BJ (cell line): ENCODE measurements around the gene NR3C1. TPM values are rescaled to one million over a fixed set of nuclear protein-coding genes. Genes with fewer than 3 reads are reported as not detected.

Experiments
- CTCF ChIA-PET: fragments of 350-600 bp; formaldehyde crosslinking; extraction: SDS; loops from one replicate; lab custom pipeline; 2021; ENCODE audit warnings: antibody characterized with exemption, inconsistent platforms; lab: Yijun Ruan, JAX
- POLR2A ChIA-PET: fragments of 300-600 bp; sonication (Branson Sonifier 250); formaldehyde crosslinking; extraction: SDS; loops from one replicate; lab custom pipeline; 2021; ENCODE audit warnings: antibody characterized with exemption; lab: Charles Lee
- DNase-seq: peaks from one replicate; pipeline ENCODE4 v3.0.0-alpha.2; 2011; ENCODE audit warnings: low read depth
- H3K27me3 ChIP-seq: 2 replicates; pipeline ENCODE4 v1.6.0; 2011; ENCODE audit warnings: low read length; ENCODE audit not compliant: control insufficient read depth, insufficient read depth
- H3K36me3 ChIP-seq: 2 replicates; pipeline ENCODE4 v1.5.1; 2011; ENCODE audit warnings: low read length; ENCODE audit not compliant: control insufficient read depth, insufficient read depth
- H3K4me3 ChIP-seq: 2 replicates; pipeline ENCODE4 v1.5.1; 2011; ENCODE audit warnings: low read depth, mild to moderate bottlenecking, control low read depth, low read length
- CTCF ChIP-seq: IDR thresholded peaks from 2 replicates; pipeline ENCODE4 v1.5.1; 2011; ENCODE audit warnings: low read depth, mild to moderate bottlenecking, control low read depth, inconsistent platforms, low read length, moderate library complexity; ENCODE audit not compliant: insufficient read depth
- polyA plus RNA-seq: library from polyadenylated mRNA; depleted of rRNA; stranded (reverse); fragments of >200 nt; gene quantifications from 2 replicates; pipeline ENCODE4 v1.2.3, GENCODE V29; 2011

The NR3C1 gene
- polyA plus RNA-seq, 1 experiment = 22.4 TPM

DNA sequence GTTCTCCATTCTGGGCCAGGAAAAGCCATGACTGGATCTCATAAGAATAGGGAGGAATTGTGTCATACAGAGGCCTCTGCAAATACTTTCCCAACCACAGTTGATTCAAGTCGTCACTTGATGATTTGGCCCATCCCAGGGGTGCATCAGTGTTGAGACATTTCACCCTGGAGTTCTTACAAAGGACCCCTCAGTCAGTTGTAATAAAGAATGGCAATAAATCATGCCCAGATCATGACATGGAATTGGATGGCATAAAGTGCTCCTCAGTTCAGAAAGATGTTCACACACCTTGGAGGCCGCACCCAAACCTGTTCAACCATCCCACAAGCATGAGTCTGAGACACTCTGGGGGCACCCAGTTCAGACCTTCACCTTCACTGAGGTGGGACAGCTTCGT lies 168.1 kb downstream of the NR3C1 start:
- ChIA-PET POLR2A (no interaction called here), CTCF (interaction anchor here (0.7 kb wide), 1 partner anchor 31 kb away, joined by 3 read pairs; no protein-coding TSS in a partner anchor)
- Histone ChIP-seq H3K27me3 (no peaks in the 10 kb centered on the region), H3K4me3 (no peak overlapping the region), H3K36me3 (no peaks in the 10 kb centered on the region)
- peak; percentile 54 for DNase-seq
- no peak for TF ChIP-seq CTCF

DNA sequence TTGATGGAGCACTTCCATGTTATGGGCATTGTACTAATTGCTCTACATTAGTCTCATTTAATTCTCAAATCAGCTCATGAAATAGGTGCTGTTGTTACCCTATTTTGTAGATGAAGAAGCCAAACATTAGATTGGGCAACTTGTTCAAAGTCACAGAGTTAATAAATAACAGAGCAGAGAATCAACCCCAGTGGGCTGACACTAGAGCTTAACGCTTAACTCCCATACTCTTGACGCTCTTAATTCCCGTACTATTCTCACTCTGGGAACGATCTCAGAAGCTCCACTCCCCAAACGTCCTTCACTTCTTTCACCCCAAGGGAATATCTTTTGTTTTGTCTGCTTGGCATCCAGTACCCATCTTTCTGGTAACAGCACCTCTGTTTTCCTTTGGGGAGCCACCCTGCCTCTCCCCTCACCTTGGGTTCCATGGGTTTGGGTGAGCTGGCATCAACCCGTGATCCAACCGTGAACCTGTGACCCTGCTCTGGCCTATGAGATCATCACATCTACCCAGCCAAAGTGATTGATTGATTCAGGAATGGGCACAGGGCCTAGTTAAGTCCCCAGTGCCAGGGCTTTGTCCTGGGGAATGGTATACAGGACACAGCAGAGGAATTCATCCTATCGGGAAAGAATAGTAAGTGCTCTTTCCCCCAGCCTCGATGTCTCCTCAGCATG lies 169.2 kb downstream of the NR3C1 start:
- no peaks in the 10 kb centered on the region for H3K36me3 ChIP-seq
- POLR2A ChIA-PET = no interaction called here
- no peaks in the 10 kb centered on the region for H3K27me3 ChIP-seq
- no peak overlapping the region for H3K4me3 ChIP-seq
- DNase-seq = no peak
- CTCF ChIA-PET = no interaction called here
- TF ChIP-seq CTCF = no peak

DNA sequence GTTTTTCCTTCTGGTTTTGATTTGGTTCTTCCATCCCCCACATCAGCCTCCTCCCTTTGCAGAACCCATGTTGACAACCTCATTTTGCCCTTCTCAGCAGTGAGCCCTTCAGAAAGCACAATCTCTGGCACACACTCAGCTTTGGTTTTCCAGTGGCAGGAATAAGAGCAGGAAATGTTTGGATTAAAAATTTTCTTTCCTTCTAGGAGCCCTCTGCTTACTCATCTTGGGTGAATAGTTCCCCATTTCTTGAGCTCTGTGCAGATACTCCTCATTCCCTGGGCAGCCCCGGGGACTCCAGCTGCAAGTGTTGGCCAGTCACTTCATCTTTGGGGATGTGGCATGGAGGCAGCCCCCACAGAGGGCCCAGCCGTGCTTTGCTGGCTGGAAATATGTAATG lies 170.5 kb downstream of the NR3C1 start:
- H3K27me3 ChIP-seq = no peaks in the 10 kb centered on the region
- CTCF ChIA-PET = interaction anchor here (1.4 kb wide), 1 partner anchor 11 kb away, joined by 5 read pairs; no protein-coding TSS in a partner anchor
- TF ChIP-seq CTCF = no peak
- no peak overlapping the region for H3K4me3 ChIP-seq
- no peak for DNase-seq
- POLR2A ChIA-PET = no interaction called here
- H3K36me3 ChIP-seq = no peaks in the 10 kb centered on the region

GRCh38 chr5:143231973-143232812 lies 171.3 kb downstream of the NR3C1 start:
- ChIA-PET POLR2A (no interaction called here), CTCF (interaction anchor here (1.4 kb wide), 1 partner anchor 11 kb away, joined by 5 read pairs; no protein-coding TSS in a partner anchor)
- H3K4me3 ChIP-seq = no peak overlapping the region
- H3K36me3 ChIP-seq = no peaks in the 10 kb centered on the region
- DNase-seq = no peak
- no peak for TF ChIP-seq CTCF
- no peaks in the 10 kb centered on the region for H3K27me3 ChIP-seq

DNA sequence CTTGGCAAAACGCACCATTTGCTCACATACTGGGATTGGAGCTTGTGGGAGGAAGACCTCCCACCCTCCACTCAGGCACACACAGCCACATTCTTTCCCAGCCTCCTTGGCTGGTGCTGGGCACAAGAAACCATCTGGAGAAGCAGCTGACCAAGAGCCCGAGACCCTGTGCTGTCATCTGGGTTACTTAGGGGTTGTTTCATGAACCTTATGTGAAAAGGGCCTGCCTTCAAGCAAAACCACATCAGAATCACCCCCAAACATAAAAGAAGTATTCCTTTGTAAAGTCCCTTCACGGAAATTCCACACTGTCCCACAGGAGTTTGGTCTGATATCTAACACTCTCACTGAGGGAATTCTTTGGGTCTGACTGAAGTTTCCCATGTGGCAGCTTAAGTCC lies 172.1 kb downstream of the NR3C1 start:
- ChIA-PET CTCF (no interaction called here), POLR2A (no interaction called here)
- no peak for DNase-seq
- no peaks in the 10 kb centered on the region for H3K27me3 ChIP-seq
- no peak overlapping the region for H3K4me3 ChIP-seq
- TF ChIP-seq CTCF = no peak
- H3K36me3 ChIP-seq = no peaks in the 10 kb centered on the region
